ENCODE measurements around the gene GUCA1A.

The GUCA1A gene

DNA sequence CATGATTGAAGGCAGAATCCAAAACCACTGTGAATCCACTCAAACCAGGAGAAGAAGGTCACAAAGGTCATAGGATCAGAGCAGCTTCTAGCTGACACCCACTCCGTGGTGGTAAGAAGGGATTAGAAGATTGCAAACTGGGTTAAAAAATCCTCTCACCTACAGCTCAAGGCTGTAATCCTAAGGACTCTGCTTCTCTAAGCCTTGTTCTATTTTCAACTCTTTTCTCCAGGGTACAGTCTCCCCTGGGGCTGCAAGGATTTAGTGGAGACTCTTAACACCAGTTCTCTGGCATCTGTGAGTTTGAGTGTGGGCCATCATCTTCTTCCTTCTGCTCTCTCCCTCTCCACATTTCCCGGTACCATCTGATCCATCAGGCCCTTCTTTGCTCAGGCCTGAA, at the start of gene GUCA1A:
Gene GUCA1A, plus strand, starts transcription at position 264 of the 400 bp plus-strand sequence. CDS start 250 bp downstream, outside the sequence.
- DNase-seq (ENCODE audit: low read depth in 2 of 2), result no peak

DNA sequence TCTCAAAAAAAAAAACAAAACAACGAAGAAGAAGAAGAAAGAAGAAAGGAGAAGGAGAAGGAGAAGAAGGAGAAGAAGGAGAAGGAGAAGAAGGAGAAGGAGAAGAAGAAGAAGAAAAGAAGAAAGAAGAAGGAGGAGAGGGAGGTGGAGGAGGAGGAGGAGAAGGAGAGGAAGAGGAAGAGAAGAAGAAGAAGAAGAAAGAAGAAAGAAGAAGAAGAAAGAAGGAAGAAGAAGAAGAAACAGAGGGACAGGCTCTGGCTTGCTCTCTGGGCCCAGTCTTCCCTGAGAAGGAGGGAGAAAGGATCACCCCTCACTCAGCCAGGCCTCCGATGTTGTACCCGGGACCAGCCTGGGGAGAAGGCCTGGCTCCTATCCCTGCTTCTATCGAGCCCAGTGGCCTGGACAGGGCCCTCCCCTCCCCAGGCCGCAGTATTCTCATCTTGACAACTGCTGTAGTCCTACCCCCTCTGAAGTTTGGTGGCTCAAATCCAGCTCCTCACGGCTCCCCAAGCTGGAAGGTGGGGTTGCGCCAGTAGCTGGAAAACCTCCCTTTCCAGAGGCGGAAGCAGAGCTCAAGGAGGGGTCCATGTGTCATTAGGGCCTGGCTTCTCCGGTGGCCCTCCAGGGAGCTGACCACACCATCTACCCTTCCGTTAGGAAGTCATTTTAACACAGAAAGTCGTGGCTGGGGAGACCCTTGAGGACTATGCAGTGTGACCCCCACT, 49.6 kb upstream of the GUCA1A start:
- DNase-seq (ENCODE audit: low read depth in 2 of 2), result no peak

DNA sequence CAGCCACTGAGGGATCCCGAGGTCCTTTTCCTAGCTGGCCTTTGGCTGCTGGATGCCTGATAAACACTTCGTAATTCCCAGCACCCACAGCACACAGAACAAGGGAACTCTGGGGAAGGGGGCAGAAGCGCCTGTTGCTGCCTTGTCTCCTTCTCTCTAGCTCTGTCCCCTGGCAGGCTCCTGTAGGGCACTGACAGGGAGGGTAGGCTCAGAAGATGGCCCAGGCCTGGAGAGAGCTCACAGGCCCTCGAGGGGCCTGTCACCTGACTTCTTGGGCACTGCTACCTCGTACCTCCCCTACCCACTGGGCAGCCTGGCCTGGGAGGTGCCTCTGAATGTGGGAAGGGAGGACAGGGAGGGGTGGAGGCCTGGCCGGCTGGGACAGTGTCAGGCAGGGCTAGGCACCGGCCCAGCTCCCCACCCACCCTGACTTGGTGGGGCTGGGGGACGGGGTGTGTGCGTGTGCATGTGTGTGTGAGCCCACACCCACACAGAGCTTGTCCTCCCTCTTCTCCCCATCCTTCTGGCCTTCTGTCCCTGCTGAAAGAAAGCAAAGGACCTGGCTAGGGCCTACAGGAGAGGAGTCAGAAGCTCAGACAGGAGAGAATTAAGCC, 48.8 kb upstream of the GUCA1A start:
- DNase-seq (ENCODE audit: low read depth in 2 of 2), result no peak

DNA sequence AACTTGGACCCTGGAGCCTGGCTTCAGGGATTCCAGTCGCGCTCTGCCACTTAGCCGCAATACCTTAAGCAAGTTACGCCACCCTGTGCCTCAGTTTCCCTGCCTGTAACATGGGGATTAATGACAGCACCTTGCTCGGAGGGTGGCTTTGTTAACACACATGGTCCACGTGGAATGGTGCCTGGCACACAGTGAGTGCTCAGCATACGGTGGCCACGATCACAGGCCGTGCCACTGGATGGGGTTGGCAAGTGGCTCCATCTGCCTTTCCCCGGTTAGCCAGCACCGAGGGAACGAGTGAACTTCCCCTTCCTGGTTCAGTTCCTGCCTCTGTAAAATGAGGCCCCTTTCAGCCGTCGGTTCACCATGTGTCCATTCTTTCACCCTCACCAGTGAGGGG, 47.9 kb upstream of the GUCA1A start:
- DNase-seq (ENCODE audit: low read depth in 2 of 2), result no peak

DNA sequence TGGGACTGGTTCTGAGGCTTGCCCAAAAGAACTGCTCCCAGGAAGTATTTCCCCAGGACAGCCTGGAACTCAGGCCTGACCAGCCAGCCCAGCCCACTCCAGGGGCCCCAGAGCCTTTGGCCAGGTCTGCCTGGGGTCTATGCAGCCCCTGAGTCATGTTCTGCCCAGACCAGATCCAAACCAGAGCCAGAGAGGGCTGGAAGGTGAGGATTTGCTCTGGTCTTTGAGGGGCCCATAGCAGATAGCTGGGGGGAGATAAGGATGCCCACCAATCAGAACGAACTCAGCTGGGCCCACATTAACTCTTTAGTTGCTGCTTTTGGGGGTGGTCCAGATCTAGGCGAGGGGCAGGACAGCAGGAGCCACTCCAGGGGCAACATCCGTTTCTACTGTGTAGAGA, 47.5 kb upstream of the GUCA1A start:
- no peak for DNase-seq (ENCODE audit: low read depth in 2 of 2)

DNA sequence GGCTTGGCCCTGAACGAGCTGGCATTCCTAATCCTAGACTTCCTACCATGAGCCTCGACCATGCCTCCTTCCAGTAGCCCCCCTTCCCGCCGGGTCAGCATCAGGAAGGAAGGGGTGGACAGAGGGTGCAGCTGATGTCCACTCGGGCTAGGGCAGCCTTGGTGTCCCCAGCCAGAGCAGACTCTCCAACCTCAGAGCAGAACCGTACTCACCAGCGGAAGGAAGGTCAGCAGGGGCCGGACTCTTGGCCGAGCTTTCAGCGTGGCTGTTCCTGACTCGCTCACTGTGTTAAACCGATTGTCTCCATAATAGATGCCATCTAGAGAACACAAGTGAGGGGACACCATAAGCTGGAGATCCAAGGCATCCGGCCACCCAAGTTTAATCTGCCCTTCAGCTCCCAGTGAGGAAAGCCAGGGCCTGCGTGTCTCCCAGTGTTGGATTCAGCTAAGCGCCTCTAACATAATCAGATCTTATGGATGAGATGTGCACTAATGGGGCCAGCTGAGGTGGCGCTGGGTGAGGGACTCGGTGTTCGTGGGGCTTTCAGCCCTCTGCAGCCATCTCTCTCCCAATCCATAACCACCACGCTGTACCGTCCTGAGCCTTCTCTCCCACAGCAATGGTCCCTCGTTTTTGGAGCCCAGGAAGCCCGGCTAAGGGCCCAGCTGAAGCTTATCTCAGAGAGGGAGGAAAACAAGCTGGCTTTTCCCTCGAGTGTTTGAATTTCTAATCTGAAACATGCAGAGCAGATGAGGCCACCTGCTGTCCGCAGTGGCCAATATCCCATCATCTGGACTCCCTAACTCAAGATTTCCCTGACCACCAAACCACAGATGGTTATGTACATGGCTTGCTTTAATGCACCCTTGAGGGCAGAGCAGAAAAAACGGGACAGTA, 44.5 kb upstream of the GUCA1A start:
- DNase-seq (ENCODE audit: low read depth in 2 of 2), result no peak

DNA sequence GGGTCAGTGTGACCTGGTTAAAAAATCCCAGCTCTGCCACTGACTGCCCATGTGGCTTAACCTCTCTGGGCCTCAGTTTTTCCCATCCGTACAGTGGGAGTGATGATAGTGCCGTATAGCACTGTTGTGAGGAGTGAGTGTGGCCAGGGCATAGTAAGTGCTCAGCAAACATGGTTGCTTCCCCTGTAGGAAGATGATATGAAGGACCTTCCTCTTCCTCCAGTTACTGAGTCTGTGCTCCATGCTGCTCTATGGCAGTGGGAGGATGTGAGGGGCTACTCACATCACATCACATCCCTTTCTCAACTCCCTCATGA, 43.8 kb upstream of the GUCA1A start:
- no peak for DNase-seq (ENCODE audit: low read depth in 2 of 2)

DNA sequence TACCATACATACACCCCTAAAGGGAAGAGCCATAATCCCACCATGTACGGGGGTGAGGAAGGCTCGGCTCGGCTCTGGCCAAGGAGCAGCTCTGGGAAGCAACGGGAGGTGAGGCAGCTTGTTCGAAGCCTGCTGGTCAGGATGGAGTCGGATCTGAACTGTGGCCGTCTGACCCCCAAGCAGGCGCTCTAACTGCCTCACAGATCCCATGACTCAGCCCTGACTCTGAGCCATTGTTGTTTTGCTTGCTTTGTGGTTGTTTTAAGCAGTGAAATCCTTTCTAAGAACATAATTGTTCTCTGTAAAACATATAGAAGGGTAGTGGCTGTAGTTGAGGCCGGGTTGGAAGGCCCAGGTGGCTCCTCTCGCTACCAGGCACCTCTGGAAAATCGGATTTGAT, 41.6 kb upstream of the GUCA1A start:
- DNase-seq (ENCODE audit: low read depth in 2 of 2), result no peak

DNA sequence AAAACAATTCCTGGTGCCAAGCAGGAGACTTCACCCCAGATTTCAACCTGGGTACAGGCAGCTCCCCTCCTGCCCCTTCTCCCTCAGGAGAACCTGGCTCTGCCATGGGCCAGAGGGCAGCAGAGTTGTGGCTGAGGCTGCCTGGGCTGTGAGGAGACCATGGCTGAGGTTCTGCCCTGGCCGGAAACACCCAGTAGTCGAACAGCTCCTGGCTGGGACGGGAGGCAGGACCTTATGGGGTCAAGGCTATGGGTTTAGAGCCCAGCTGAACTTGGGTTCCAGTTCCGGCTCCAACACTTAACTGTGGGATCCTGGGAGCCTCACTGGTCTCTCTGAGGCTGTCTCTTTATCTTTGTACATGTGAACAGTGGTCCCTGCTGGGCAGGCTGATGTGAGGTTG, 39.2 kb upstream of the GUCA1A start:
- DNase-seq (ENCODE audit: low read depth in 2 of 2), result no peak

DNA sequence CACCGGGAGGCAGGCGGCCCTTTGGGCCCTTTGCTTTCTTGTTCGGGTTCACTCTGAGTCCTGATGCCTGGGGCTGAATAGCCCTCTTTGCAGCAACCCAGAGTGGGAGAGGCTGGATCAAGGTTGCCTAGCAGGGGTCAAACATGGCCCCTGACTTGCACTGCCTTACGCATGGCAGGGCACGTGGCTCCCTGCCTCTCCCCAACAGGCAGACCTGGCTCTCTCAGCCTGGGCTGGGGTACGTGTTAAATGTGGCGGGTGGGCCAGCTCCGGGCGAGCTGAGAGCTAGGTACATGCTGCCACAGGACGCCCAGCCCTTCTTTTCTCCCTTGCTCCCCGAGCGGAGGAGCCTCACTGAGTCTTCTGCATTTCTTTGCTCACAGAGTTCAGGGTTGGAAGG, 38.0 kb upstream of the GUCA1A start:
- no peak for DNase-seq (ENCODE audit: low read depth in 2 of 2)

DNA sequence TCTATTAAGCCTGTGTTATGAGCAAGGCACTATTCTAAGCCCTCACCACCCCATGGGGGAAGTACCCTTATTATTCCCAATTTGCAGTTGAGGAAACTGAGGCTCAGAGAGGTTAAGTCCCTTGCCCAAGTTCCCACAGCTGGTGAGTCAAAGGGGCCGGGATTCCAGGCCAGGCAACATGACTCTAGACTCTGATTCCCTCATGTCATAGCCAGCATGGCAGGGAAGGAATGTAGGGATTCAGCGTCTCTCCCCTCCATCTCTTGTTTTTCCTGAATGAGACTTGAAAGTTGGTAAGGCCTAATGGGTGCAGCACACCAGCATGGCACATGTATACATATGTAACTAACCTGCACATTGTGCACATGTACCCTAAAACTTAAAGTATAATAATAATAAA, 37.4 kb upstream of the GUCA1A start:
- no peak for DNase-seq (ENCODE audit: low read depth in 2 of 2)

DNA sequence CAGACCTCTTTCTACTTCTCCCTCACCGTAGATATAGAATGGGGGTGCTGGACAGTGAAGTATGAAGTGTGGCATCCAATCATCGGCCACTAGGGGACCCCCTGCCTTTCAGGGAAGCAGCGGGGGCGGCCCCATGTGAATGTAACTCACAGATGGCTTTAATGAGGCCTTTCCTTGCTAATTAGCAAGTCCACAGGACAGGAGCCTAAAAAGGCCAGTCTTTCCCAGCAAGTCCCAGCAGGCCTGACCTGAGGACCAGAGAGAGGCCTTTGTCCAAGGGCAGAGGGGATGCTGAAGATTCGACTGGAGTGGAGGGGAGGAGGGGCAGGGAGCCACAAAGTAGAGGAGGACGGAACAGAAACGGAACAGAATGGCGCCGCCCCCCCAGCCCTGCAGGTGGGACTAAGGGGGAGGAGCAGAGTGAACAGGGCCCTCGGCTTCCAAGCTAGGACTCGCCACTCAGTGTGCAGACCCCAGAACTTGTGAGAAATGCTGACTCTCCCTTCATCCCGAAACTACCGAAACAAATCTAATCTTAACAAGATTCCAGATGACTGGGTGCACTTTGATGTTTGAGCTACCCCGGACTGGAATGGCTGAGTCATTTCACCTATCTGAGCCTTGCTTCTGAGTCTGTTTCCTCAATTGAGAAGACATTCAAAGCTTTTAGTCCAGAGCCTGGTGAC, 36.5 kb upstream of the GUCA1A start:
- DNase-seq (ENCODE audit: low read depth in 2 of 2), result no peak

DNA sequence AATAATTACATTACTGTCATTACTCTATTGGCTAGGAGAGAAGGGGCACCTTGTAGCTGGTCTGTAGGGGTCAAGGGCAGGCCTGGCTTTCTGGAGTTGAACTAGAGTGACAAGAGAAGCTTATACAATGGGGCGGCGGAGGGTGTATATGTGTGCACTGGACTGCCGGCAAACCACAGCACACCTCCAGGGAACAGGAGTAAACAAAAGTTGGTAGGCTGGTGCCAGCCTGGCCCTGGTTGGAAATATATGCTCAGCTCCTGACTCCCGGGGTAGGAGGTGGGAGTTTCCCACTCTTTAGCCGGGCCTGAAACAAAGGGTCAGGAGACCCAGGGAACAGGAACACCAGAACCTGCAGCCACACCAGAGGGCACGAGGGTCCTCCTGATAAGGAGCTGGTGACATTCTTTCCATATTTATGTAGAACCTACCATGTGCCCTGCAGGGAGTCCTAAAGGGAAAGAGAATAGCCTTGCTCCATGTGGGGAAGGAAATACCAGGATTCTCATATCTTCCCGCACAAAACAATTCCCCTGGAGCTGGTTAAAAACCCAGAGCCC, 35.9 kb upstream of the GUCA1A start:
- DNase-seq (ENCODE audit: low read depth in 2 of 2), result no peak

DNA sequence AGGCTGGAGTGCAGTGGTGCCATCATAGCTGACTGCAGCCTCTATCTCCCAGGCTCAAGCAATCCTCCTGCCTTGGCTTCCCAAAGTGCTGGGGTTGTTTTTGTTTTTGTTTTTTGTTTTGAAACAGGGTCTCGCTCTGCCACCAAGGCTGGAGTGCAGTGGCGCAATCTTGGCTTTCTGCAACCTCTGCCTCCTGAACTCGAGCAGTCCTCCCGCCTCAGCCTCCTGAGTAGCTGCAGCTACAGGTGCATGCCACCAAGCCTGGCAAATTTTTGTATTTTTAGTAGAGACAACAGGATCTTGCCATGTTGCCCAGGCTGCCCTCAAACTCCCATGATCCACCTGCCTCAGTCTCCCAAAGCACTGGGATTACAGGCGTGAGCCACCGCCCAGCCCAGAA, 35.0 kb upstream of the GUCA1A start:
- DNase-seq (ENCODE audit: low read depth in 2 of 2), result no peak

DNA sequence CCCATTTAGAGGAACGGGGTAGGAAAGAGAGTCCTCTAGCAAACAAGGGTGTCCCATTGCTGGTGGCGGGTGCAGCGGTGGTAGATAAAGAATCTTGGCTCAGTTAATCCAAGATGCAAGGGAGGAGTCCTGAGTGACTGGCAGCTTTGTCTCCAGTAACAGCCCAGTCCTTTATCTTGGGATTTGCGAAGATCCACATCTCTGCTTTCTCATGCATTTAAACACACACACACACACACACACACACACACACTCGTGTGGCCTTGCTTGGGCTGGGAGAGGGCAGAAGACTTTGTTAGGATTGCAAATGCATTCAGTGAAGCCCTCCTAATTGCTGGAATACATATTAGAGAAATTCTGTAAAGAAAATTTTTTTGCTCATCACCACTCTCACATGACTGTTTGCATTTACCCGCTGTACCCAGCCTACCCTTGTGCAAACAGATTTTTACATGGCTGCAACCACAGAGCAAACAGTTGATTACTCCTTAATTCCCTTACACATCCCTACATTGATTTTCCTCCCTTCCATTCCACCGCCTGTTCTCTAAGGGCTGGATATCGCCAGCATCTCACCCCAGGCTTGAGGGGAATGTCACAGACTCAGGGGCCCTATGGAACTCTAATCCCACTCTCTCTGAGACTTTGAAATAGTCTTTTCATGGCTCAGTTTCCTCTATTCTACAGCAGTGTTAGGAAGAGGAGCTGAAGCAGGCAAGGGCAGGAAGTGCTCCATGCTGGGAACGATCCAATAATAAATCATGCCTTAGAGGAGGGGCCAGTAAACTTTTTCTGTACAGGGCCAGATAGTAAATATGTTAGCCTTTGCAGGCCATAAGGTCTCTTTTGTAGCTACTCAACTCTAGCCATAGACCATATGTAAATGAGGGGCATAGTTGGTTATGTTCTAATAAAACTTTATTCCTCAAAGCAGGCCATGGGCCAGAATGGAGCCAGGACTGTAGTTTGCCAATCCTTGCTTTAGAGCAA, 34.2 kb upstream of the GUCA1A start:
- no peak for DNase-seq (ENCODE audit: low read depth in 2 of 2)

DNA sequence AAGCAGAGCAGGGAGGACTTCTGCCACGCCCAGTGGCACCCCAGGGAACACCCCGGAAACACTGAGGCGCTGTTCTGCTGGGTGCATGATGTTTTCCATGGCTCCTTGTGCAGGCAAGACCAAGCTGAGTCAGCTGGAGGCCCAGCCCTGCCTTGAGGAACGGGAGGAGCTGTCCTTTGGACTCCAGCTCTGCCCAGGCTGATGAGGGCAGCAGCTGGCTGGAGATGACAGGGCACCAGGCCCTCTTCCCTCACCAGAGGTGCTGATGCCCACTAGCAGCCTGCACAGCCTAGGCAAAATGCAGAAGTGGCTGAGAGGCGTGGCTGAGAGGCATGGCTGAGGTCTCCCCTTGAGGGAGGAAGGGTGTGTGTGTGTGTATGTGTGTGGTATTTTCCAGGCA, 33.1 kb upstream of the GUCA1A start:
- no peak for DNase-seq (ENCODE audit: low read depth in 2 of 2)

DNA sequence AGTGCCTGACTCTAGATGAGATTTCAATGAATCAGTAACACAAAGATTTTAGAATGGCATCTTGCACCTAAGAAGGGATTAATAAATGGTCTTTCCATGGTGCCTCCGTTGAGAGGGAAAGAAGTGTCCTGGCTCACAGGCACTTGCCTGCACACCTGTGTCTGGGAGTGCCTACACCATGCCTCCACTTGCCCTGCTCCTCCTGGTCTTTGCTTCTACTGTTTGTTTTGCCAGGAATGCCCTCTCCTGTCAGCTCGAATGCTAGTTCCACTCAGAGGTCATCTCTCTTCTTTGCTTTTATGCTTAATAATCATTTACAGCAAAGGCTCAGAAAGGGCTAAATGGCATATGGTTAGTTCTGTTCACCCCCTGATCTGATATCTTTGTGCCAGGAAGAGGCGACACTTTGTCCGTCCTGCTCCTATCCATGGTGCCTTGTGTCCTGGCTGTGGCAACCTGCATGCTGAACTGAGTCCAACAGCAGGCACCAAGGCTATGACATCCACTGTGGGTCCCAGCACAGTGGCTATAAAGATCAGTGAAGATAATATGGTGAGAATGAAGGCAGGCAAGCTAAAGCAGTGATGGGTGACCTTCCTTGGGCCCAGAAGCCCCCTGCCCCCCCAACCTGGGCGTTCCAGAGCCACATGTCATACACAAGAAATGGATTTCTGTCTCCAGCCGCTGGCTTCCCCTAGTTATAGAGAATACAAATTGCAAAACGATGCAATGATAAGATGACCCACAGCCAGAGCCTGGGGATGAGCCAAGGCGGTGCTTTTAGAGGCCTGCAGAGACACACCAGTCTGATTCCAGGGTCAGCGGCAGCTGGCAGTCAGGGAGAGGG, 32.2 kb upstream of the GUCA1A start:
- DNase-seq (ENCODE audit: low read depth in 2 of 2), result no peak

DNA sequence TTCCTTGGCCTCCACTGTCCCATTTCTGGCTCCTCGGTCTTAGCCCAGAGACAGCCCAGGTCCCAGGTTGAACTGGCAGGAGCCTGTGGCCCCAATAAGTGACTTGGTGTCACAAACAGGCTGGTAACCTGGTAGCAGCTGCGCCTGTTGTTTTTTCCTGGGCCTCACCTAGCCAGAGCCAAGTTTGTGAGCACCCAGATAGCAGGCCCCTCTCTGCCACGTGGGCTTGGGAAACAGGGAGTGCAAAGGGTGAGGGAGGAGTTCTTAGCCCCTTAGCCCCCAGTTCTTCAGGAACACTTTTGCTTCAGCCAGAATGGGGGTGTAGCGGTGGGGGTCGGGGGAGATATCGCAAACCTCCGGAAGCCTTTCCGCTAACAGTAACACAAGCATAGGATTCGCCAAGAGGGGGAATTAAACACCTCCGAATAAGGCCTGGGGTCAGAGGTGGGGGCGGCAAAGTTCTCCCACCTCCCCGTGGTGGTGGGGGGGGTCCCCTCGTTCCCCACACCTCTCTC, 31.5 kb upstream of the GUCA1A start:
- no peak for DNase-seq (ENCODE audit: low read depth in 2 of 2)

DNA sequence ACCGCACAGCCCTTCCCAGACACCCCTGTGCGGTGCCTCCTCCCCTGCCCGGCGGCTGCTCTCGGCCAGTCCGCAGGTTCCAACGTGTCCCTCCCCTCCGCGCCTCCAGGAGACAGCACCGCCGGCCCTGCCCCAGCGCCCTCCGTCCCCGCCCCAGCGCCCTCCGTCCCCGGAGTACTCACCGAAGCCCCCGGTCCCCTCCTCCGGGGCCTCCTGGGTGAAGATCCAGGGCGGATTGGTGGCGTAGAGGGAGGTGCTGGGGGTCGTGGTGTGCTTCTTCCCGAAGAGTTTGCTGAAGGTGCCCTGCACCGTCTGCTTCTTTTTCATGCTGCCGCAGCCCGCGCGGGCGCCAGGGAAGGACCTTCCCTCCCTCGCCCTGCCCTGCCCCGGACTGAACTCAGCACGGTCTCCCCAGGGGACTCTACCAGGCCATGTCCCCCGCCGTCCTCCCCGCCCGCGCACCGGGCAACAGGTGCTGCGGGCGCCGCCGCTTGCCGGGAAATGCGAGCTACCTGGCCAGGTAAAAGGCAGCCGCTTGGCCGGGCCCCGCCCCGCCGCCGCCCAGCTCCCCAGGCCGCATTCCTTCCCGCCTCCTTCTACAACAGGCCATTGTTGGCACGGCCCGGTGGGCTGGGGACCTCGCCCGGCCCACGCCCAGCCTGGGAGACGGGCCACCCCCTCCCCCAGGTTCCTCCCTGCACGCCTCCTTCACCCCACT, 30.9 kb upstream of the GUCA1A start, which contains the start of gene C6orf132:
Gene C6orf132, minus strand, starts transcription at position 503 of the 718 bp plus-strand sequence. Its CDS starts 176 bp downstream, at position 327.
- no peak for DNase-seq (ENCODE audit: low read depth in 2 of 2)

Measured in stimulated activated CD4-positive, alpha-beta T cell treated with anti-CD3 and anti-CD28 coated beads, Interleukin-1b, Interleukin-23, amount 100 ng/mL, for 4 hours (primary cell).